ENCODE measurements around the gene UBASH3B. TPM values are rescaled to one million over a fixed set of nuclear protein-coding genes. Genes with fewer than 3 reads are reported as not detected.

The UBASH3B gene
- total and polyA plus RNA-seq, 2 experiments from 2014 or later, result 5.1 to 11.1 TPM

GRCh38 chr11:122807731-122808477 is 152.4 kb downstream of the UBASH3B start:
- no peak overlapping the region for H3K27ac ChIP-seq
- H3K79me2 ChIP-seq, result no peaks in the 10 kb centered on the region
- H4K20me1 ChIP-seq (ENCODE audit: insufficient read depth, poor library complexity, severe bottlenecking), result no peaks in the 10 kb centered on the region
- no peaks in the 10 kb centered on the region for H3K4me1 ChIP-seq (ENCODE audit: insufficient read depth)
- H3K4me2 ChIP-seq, result no peak overlapping the region
- WGBS (ENCODE audit: low lambda C conversion rate, missing lambda C conversion rate), result 65% methylated on average over 8 of the region's 8 CpGs
- H2AFZ ChIP-seq, result no peak overlapping the region
- H3K27me3 ChIP-seq, result no peaks in the 10 kb centered on the region
- no peaks in the 10 kb centered on the region for H3K9me3 ChIP-seq (ENCODE audit: low read depth)
- H3K9me2 ChIP-seq (replicated peaks; ENCODE audit: insufficient read depth), result no peaks in the 10 kb centered on the region
- no peak for TF ChIP-seq CTCF (IDR thresholded peaks at IDR 0.05; ENCODE audit: poor library complexity)
- no peak for TF ChIP-seq EZH2 (IDR thresholded peaks at IDR 0.05; ENCODE audit: borderline replicate concordance)
- H3K36me3 ChIP-seq (replicated peaks; ENCODE audit: insufficient read depth, low read depth), result no peaks in the 10 kb centered on the region
- DNase-seq (ENCODE audit: low spot score), result no peak
- H3K4me3 ChIP-seq, result no peak overlapping the region

- DNase-seq (ENCODE audit: low spot score), result no peak
- WGBS (ENCODE audit: low lambda C conversion rate, missing lambda C conversion rate), result 73% methylated on average over 2 of the region's 2 CpGs
- H3K27me3 ChIP-seq, result no peaks in the 10 kb centered on the region
- no peaks in the 10 kb centered on the region for H3K36me3 ChIP-seq (replicated peaks; ENCODE audit: insufficient read depth, low read depth)
- H3K9me2 ChIP-seq (replicated peaks; ENCODE audit: insufficient read depth), result no peaks in the 10 kb centered on the region
- no peak overlapping the region for H3K4me2 ChIP-seq
- H3K4me1 ChIP-seq (ENCODE audit: insufficient read depth), result no peaks in the 10 kb centered on the region
- H3K9me3 ChIP-seq (ENCODE audit: low read depth), result no peaks in the 10 kb centered on the region
- TF ChIP-seq CTCF (IDR thresholded peaks at IDR 0.05; ENCODE audit: poor library complexity), result no peak
- no peak for TF ChIP-seq EZH2 (IDR thresholded peaks at IDR 0.05; ENCODE audit: borderline replicate concordance)
- no peak for TF ChIP-seq EZH2phosphoT487 (IDR thresholded peaks at IDR 0.05; ENCODE audit: low read depth, severe bottlenecking, unreplicated experiment)
- no peak overlapping the region for H3K4me3 ChIP-seq
- H3K27ac ChIP-seq, result no peak overlapping the region
- H2AFZ ChIP-seq, result no peak overlapping the region
- no peaks in the 10 kb centered on the region for H3K79me2 ChIP-seq
- H4K20me1 ChIP-seq (ENCODE audit: insufficient read depth, poor library complexity, severe bottlenecking), result no peaks in the 10 kb centered on the region
These were observed 153.0 kb downstream of the UBASH3B start for GRCh38 chr11:122808478-122808869.

- Histone ChIP-seq H3K4me1 (ENCODE audit: insufficient read depth) (no peaks in the 10 kb centered on the region), H3K9me3 (ENCODE audit: low read depth) (no peaks in the 10 kb centered on the region), H3K9me2 (replicated peaks; ENCODE audit: insufficient read depth) (no peaks in the 10 kb centered on the region), H3K27ac (no peak overlapping the region), H2AFZ (no peak overlapping the region), H3K4me3 (no peak overlapping the region), H3K27me3 (no peaks in the 10 kb centered on the region), H3K4me2 (no peak overlapping the region), H4K20me1 (ENCODE audit: insufficient read depth, poor library complexity, severe bottlenecking) (no peaks in the 10 kb centered on the region), H3K79me2 (no peaks in the 10 kb centered on the region), H3K36me3 (replicated peaks; ENCODE audit: insufficient read depth, low read depth) (no peaks in the 10 kb centered on the region)
- no peak for DNase-seq (ENCODE audit: low spot score)
- TF ChIP-seq CTCF (IDR thresholded peaks at IDR 0.05; ENCODE audit: poor library complexity), result no peak
- no peak for TF ChIP-seq EZH2 (IDR thresholded peaks at IDR 0.05; ENCODE audit: borderline replicate concordance)
- no peak for TF ChIP-seq EZH2phosphoT487 (IDR thresholded peaks at IDR 0.05; ENCODE audit: low read depth, severe bottlenecking, unreplicated experiment)
- 97% methylated on average over 3 of the region's 3 CpGs for WGBS (ENCODE audit: low lambda C conversion rate, missing lambda C conversion rate)
These were observed 154.3 kb downstream of the UBASH3B start for GRCh38 chr11:122809866-122810265.
